AG04450 (cell line): ENCODE measurements around the gene RANBP3. TPM values are rescaled to one million over a fixed set of nuclear protein-coding genes. Genes with fewer than 3 reads are reported as not detected.
"Not testable (repeated sequence)": the region's sequence is repeated elsewhere in the genome, so short reads cannot be mapped to it uniquely, and the experiment has no call there.

Source experiments
- CTCF ChIA-PET: fragments of 300-600, 350-600 bp; formaldehyde crosslinking; extraction: SDS; loops from one replicate; lab custom pipeline; 2022; ENCODE audit warnings: antibody characterized with exemption, inconsistent platforms; lab: Charles Lee
- POLR2A ChIA-PET: fragments of 350-600 bp; formaldehyde crosslinking; extraction: SDS; loops from one replicate; lab custom pipeline; 2021; ENCODE audit warnings: antibody characterized with exemption, inconsistent platforms; lab: Yijun Ruan, JAX
- DNase-seq: peaks from one replicate; pipeline ENCODE4 v3.0.0-alpha.2; 2011; ENCODE audit warnings: low read depth, low spot score
- H3K27ac ChIP-seq: one replicate; pipeline ENCODE4 v1.5.1; 2012; ENCODE audit warnings: low read depth, low read length, control low read depth
- H3K27me3 ChIP-seq: one replicate; pipeline ENCODE4 v1.6.0; 2012; ENCODE audit warnings: low read length; ENCODE audit not compliant: control insufficient read depth, insufficient read depth
- H3K4me3 ChIP-seq: 2 replicates; pipeline ENCODE4 v1.5.1; 2011; ENCODE audit warnings: mild to moderate bottlenecking, low read depth, low read length, control low read depth
- H3K9me3 ChIP-seq: 2 replicates; pipeline ENCODE4 v1.5.1; 2012; ENCODE audit warnings: low read length; ENCODE audit not compliant: control insufficient read depth, insufficient read depth
- polyA plus RNA-seq: library from polyadenylated mRNA; depleted of rRNA; stranded (reverse); fragments of >200 nt; gene quantifications from 2 replicates; pipeline ENCODE4 v1.2.3, GENCODE V29; 2011
- TF ChIP-seq, protein P1 (sequence below): IDR thresholded peaks from 2 replicates; pipeline ENCODE4 v1.5.1; 2011; ENCODE audit warnings: low read depth, low read length, control low read depth, inconsistent platforms

Gene RANBP3
- polyA plus RNA-seq, 1 experiment = 62.6 TPM

DNA sequence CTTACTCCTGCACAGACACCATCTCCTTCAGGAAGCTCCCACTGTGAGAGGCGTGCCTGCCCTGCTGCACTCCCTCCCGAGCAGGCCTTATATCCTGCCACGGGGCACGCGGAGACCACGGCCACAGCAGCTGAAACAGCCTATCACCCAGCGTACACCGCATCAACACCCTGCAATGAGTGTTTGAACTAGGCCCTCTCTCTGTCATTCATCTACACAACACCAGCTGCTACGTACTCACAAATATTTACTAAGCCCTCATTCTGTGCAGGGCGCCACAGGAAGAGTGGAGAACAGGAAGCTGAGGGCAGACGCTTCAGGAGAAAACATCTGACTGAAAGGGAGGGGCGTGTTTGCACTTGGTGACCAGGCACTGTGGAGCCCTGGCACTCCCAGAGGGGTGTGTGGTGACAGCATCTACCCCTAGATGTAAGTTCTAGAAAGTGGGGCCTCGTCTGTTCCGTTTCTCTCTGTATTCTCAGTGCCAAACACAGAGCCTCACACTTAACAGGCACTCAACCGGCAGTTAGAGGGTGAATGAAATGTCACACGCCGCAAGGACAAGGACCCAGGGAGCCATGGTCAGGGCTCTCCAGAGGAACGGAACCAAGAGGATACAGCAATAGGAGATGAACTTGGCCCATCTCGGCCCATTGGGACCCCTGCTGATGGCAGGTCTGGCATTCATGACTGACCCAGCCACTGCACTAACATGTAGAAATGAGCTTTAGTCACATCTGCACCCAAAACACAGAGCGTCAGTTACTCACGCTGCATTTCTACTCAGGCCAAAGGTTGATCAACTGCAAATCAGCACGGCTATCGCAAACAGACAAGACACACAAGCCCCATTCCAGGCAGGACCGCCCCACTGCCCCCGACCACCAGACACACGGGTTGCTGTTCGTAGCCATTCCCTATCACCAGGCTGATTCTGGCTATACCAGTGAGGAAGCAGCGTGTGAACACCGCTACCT lies 15.7 kb downstream of the RANBP3 start:
- no peak overlapping the region for H3K4me3 ChIP-seq
- no peak for DNase-seq
- CTCF ChIA-PET = interaction anchor here (0.6 to 1.3 kb wide), 3 partner anchors 25 to 158 kb away, joined by 3 to 5 read pairs (median 3); no protein-coding TSS in a partner anchor
- TF ChIP-seq, protein P1, sequence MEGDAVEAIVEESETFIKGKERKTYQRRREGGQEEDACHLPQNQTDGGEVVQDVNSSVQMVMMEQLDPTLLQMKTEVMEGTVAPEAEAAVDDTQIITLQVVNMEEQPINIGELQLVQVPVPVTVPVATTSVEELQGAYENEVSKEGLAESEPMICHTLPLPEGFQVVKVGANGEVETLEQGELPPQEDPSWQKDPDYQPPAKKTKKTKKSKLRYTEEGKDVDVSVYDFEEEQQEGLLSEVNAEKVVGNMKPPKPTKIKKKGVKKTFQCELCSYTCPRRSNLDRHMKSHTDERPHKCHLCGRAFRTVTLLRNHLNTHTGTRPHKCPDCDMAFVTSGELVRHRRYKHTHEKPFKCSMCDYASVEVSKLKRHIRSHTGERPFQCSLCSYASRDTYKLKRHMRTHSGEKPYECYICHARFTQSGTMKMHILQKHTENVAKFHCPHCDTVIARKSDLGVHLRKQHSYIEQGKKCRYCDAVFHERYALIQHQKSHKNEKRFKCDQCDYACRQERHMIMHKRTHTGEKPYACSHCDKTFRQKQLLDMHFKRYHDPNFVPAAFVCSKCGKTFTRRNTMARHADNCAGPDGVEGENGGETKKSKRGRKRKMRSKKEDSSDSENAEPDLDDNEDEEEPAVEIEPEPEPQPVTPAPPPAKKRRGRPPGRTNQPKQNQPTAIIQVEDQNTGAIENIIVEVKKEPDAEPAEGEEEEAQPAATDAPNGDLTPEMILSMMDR = no peak
- POLR2A ChIA-PET = interaction anchor here (0.6 to 1.7 kb wide), 5 partner anchors 16 to 142 kb away, joined by 3 to 18 read pairs (median 3); partner anchors contain the start of gene RANBP3
- H3K27me3 ChIP-seq = no peaks in the 10 kb centered on the region
- no peaks in the 10 kb centered on the region for H3K9me3 ChIP-seq
- H3K27ac ChIP-seq = peak overlapping the region; percentile 82

DNA sequence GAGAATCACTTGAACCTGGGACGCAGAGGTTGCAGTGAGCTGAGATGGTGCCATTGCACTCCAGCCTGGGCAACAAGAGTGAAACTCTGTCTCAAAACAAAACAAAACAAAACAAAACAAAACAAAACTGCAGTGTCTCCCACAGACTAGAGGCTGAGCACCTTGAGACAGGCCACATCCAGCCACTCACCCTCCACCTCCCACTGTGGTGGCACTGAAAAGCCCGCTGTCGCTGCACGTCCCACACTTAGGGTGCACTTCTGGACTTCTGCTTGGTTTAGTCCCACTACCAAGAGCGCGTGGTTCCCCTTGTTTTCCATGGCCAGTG lies 16.3 kb downstream of the RANBP3 start:
- CTCF ChIA-PET = interaction anchor here (1.3 kb wide), 1 partner anchor 158 kb away, joined by 5 read pairs; no protein-coding TSS in a partner anchor

DNA sequence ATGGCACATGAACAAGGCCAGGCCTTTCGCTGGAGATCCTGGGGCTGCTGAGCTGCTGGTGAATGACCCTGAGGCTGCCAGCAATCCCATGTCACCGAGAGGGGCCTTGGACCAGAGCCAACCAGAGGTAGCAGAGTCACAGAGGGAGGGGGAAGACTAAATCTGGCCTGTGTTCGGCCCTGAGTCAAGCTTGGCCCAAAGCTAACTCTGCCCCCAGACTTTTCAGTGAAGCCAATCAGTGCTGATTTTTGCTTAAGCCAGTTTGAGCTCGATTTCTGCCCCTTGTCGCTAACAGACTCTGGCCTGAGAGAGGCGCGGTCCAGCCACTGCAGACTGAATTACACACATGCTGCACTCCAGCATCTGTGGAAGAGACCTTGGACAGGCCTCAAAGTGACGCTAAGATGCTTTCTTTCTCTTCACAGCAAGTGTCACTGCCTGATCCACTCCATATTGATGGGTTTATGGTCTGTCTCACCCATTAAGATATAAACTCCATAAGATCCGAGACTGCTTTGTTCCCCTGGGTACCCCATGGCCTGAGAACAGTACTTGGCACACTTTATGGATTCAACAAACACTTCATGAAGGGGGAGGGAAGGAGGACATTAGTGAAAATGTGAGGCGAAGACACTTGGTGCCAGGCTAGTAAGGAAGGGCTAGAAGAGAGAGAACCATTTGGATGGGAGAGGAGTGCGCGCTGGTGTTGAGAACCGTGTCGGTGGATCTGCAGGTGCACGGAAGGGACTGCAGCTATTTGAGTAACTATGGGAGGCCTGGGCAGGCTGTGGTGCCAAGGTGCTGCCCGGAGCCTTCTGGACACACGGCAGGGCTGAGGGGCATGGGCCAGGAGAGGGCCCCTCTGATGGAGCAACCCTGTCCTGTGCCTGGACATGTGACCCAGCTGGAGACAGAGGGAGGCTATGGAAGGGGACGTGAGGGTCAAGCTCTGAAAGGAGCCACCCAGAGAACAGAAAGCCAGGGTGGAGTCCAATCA lies 17.6 kb downstream of the RANBP3 start:
- ChIA-PET CTCF (interaction anchor here (0.6 to 1.2 kb wide), 2 partner anchors 156 to 776 kb away, joined by 3 to 5 read pairs; no protein-coding TSS in a partner anchor), POLR2A (interaction anchor here (1.3 kb wide), 1 partner anchor 57 kb away, joined by 4 read pairs; the partner anchor contains the start of gene NDUFA11)
- no peak overlapping the region for H3K27ac ChIP-seq
- H3K27me3 ChIP-seq = no peaks in the 10 kb centered on the region
- H3K9me3 ChIP-seq = no peaks in the 10 kb centered on the region
- no peak overlapping the region for H3K4me3 ChIP-seq
- no peak for DNase-seq
- TF ChIP-seq, protein P1 = no peak

More for the DNA sequence above, 16.3 kb downstream of the RANBP3 start:
- not testable (repeated sequence) for H3K9me3 ChIP-seq, H3K27me3 ChIP-seq, DNase-seq, H3K4me3 ChIP-seq
- H3K27ac ChIP-seq = peak overlapping the region; percentile 82
- POLR2A ChIA-PET = interaction anchor here (0.6 to 1.7 kb wide), 4 partner anchors 16 to 131 kb away, joined by 3 to 18 read pairs (median 3); partner anchors contain the start of gene RANBP3

DNA sequence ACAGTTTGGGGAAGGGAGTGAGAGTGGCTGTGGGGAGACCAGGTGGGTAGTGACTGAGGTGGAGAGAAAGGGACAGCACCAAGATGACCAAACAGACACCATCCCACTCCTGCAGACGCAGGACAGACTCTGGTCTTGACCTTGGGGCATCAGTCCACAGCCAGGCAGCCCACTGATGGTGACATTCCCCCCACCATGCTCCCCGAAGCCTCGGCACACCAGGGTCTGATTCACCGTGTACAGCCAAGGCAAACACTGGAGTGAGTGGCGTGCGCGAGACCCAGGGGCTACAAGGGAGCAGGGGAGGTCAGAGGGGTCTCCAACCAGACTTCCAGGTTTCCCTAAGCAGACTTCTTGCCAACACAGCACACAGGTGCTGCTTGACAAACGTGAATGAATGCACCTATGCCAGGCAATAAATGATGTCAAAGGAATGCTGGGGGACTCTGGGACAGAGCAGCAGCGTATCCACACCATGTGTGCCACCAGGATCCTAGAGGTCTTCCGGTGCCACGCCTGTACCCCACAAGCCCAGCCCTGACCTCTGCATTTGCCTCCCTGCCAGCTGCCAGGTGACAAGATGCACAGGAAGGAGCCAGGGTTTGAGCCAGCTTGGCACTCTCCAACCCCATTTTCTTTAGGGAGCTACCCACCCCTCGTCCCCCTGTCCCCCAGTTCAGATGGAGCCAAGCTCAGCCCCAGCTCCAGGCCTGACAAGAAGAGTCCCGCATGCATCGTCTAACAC lies 18.5 kb downstream of the RANBP3 start:
- TF ChIP-seq, protein P1 = no peak
- POLR2A ChIA-PET = interaction anchor here (1.3 kb wide), 1 partner anchor 56 kb away, joined by 4 read pairs; the partner anchor contains the start of gene NDUFA11
- Histone ChIP-seq H3K9me3 (no peaks in the 10 kb centered on the region), H3K27ac (no peak overlapping the region), H3K4me3 (no peak overlapping the region), H3K27me3 (no peaks in the 10 kb centered on the region)
- CTCF ChIA-PET = interaction anchor here (1.2 kb wide), 1 partner anchor 155 kb away, joined by 5 read pairs; no protein-coding TSS in a partner anchor
- DNase-seq = no peak
